ENCODE results near the gene JRKL. TPM values are rescaled to one million over a fixed set of nuclear protein-coding genes. Genes with fewer than 3 reads are reported as not detected.

The JRKL gene
- total RNA-seq, 2 donors from 2014 or later: 5.9 to 9.8 TPM

GRCh38 chr11:96391698-96392307 lies 2.0 kb downstream of the JRKL start:
- H3K4me1 ChIP-seq (replicated peaks): no peaks in the 10 kb centered on the region
- no peak for TF ChIP-seq POLR2A (IDR thresholded peaks at IDR 0.05)
- TF ChIP-seq POLR2AphosphoS5 (IDR thresholded peaks at IDR 0.05): no peak
- no peak for TF ChIP-seq CTCF (IDR thresholded peaks at IDR 0.05)
- 83% methylated on average over 3 of the region's 3 CpGs for WGBS
- no peak overlapping the region for H3K27ac ChIP-seq
- H3K27me3 ChIP-seq (replicated peaks; ENCODE audit: insufficient read depth): no peaks in the 10 kb centered on the region
- H3K36me3 ChIP-seq: no peaks in the 10 kb centered on the region
- intact Hi-C loops (cut with DNase I): loop anchor here (2.0 to 5.0 kb wide), 3 partner anchors 380 to 605 kb away; partner anchors contain the start of gene FAM76B
- no peaks in the 10 kb centered on the region for H3K9me3 ChIP-seq
- no peak for DNase-seq (ENCODE audit: low spot score)
- no peak overlapping the region for H3K4me3 ChIP-seq

GRCh38 chr11:96393753-96394348 lies 4.0 kb downstream of the JRKL start:
- DNase-seq (ENCODE audit: low spot score): no peak
- no peaks in the 10 kb centered on the region for H3K4me1 ChIP-seq (replicated peaks)
- 20% methylated on average over 1 of the region's 1 CpG for WGBS
- H3K36me3 ChIP-seq: no peaks in the 10 kb centered on the region
- no peak overlapping the region for H3K4me3 ChIP-seq
- H3K27me3 ChIP-seq (replicated peaks; ENCODE audit: insufficient read depth): no peaks in the 10 kb centered on the region
- TF ChIP-seq POLR2A (IDR thresholded peaks at IDR 0.05) (no peak), POLR2AphosphoS5 (IDR thresholded peaks at IDR 0.05) (peak; percentile 12), CTCF (IDR thresholded peaks at IDR 0.05) (peak; percentile 17 to 69 (median 65))
- no peak overlapping the region for H3K27ac ChIP-seq
- no peaks in the 10 kb centered on the region for H3K9me3 ChIP-seq
- intact Hi-C loops (cut with DNase I): loop anchor here (5.0 kb wide), 2 partner anchors 382 to 607 kb away; partner anchors contain the start of gene FAM76B

GRCh38 chr11:96394773-96395172 lies 5.0 kb downstream of the JRKL start:
- Histone ChIP-seq H3K27me3 (replicated peaks; ENCODE audit: insufficient read depth) (no peaks in the 10 kb centered on the region), H3K36me3 (no peaks in the 10 kb centered on the region), H3K4me1 (replicated peaks) (no peaks in the 10 kb centered on the region), H3K4me3 (no peak overlapping the region), H3K9me3 (no peaks in the 10 kb centered on the region), H3K27ac (no peak overlapping the region)
- TF ChIP-seq POLR2A (IDR thresholded peaks at IDR 0.05) (no peak), POLR2AphosphoS5 (IDR thresholded peaks at IDR 0.05) (no peak), CTCF (IDR thresholded peaks at IDR 0.05) (no peak)
- intact Hi-C loops (cut with DNase I): loop anchor here (5.0 kb wide), 2 partner anchors 382 to 607 kb away; partner anchors contain the start of gene FAM76B
- no peak for DNase-seq (ENCODE audit: low spot score)

GRCh38 chr11:96396637-96397036 lies 6.8 kb downstream of the JRKL start:
- no peak for DNase-seq (ENCODE audit: low spot score)
- intact Hi-C loops (cut with DNase I): no loop called here
- no peak overlapping the region for H3K27ac ChIP-seq
- H3K36me3 ChIP-seq: no peaks in the 10 kb centered on the region
- 66% methylated on average over 4 of the region's 4 CpGs for WGBS
- H3K4me3 ChIP-seq: no peak overlapping the region
- no peak for TF ChIP-seq POLR2AphosphoS5 (IDR thresholded peaks at IDR 0.05)
- TF ChIP-seq CTCF (IDR thresholded peaks at IDR 0.05): no peak
- no peak for TF ChIP-seq POLR2A (IDR thresholded peaks at IDR 0.05)
- no peaks in the 10 kb centered on the region for H3K9me3 ChIP-seq
- no peaks in the 10 kb centered on the region for H3K27me3 ChIP-seq (replicated peaks; ENCODE audit: insufficient read depth)
- no peaks in the 10 kb centered on the region for H3K4me1 ChIP-seq (replicated peaks)

GRCh38 chr11:96397863-96398262 lies 8.1 kb downstream of the JRKL start:
- intact Hi-C loops (cut with DNase I): no loop called here
- WGBS: 91% methylated on average over 3 of the region's 3 CpGs
- TF ChIP-seq CTCF (IDR thresholded peaks at IDR 0.05): no peak
- no peak for TF ChIP-seq POLR2AphosphoS5 (IDR thresholded peaks at IDR 0.05)
- TF ChIP-seq POLR2A (IDR thresholded peaks at IDR 0.05): no peak

More at GRCh38 chr11:96397863-96398262, 8.1 kb downstream of the JRKL start:
- Histone ChIP-seq H3K36me3 (no peaks in the 10 kb centered on the region), H3K9me3 (no peaks in the 10 kb centered on the region), H3K27me3 (replicated peaks; ENCODE audit: insufficient read depth) (no peaks in the 10 kb centered on the region), H3K27ac (no peak overlapping the region), H3K4me3 (no peak overlapping the region), H3K4me1 (replicated peaks) (no peaks in the 10 kb centered on the region)
- DNase-seq (ENCODE audit: low spot score): no peak
